OCI-LY7 (cell line): Measurements from ENCODE around the gene PCDHA12.

Source experiments
- CTCF ChIP-seq: fragments of 200-600 bp; sonication (generic); conservative IDR thresholded peaks from 2 replicates; pipeline ENCODE4 v1.5.1; 2014; ENCODE audit warnings: mild to moderate bottlenecking, antibody characterized with exemption, low read length, moderate library complexity, mixed read lengths
- EZH2phosphoT487 ChIP-seq: fragments of 200-600 bp; sonication (generic); IDR thresholded peaks from 2 replicates; pipeline ENCODE4 v1.6.1; 2018; ENCODE audit warnings: low read depth, borderline replicate concordance, mild to moderate bottlenecking, mixed run types, antibody characterized with exemption, low read length, moderate library complexity, mixed read lengths

- TF ChIP-seq CTCF (no peak), EZH2phosphoT487 (no peak)
Measured at GRCh38 chr5:140870221-140871201, 4.6 kb upstream of the PCDHA12 start.
